ENCODE results near the gene FAM200B.

Gene FAM200B

GRCh38 chr4:15711762-15712161 is 30.1 kb downstream of the FAM200B start:
- TF ChIP-seq CTCF (IDR thresholded peaks at IDR 0.05; ENCODE audit: low read depth, low read length) = no peak
- DNase-seq (ENCODE audit: extremely low read depth, low read depth) = no peak

GRCh38 chr4:15712214-15712613 is 30.6 kb downstream of the FAM200B start:
- DNase-seq (ENCODE audit: extremely low read depth, low read depth) = no peak
- no peak for TF ChIP-seq CTCF (IDR thresholded peaks at IDR 0.05; ENCODE audit: low read depth, low read length)

- no peak for TF ChIP-seq CTCF (IDR thresholded peaks at IDR 0.05; ENCODE audit: low read depth, low read length)
- no peak for DNase-seq (ENCODE audit: extremely low read depth, low read depth)
Observed at GRCh38 chr4:15714141-15714540, 32.5 kb downstream of the FAM200B start.

GRCh38 chr4:15714646-15715435 is 33.2 kb downstream of the FAM200B start:
- no peak for TF ChIP-seq CTCF (IDR thresholded peaks at IDR 0.05; ENCODE audit: low read depth, low read length)

DNA sequence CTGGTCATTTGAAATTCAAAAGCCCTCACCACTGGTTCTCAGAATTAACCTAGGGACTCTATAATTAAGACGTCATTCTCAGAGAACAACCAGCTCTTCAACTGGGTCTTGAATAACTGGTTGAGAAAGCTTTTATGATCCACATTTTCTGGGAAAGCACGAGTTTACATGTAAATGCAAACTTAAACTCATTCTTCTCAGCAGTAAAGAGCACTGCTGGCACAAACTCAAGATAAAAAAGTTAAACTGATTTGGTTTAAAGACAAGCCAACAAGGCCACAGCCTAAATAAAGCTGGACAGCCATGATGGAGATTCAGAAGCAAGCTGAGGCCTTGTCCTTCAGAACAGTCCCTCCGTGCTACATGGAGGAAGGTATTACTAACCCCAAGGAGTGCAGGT is 34.5 kb downstream of the FAM200B start:
- TF ChIP-seq CTCF (IDR thresholded peaks at IDR 0.05; ENCODE audit: low read depth, low read length) = no peak
- DNase-seq (ENCODE audit: extremely low read depth, low read depth) = no peak

More at GRCh38 chr4:15714646-15715435, 33.2 kb downstream of the FAM200B start:
- no peak for DNase-seq (ENCODE audit: extremely low read depth, low read depth)

GRCh38 chr4:15717086-15717485 is 35.5 kb downstream of the FAM200B start:
- TF ChIP-seq CTCF (IDR thresholded peaks at IDR 0.05; ENCODE audit: low read depth, low read length) = no peak
- no peak for DNase-seq (ENCODE audit: extremely low read depth, low read depth)

DNA sequence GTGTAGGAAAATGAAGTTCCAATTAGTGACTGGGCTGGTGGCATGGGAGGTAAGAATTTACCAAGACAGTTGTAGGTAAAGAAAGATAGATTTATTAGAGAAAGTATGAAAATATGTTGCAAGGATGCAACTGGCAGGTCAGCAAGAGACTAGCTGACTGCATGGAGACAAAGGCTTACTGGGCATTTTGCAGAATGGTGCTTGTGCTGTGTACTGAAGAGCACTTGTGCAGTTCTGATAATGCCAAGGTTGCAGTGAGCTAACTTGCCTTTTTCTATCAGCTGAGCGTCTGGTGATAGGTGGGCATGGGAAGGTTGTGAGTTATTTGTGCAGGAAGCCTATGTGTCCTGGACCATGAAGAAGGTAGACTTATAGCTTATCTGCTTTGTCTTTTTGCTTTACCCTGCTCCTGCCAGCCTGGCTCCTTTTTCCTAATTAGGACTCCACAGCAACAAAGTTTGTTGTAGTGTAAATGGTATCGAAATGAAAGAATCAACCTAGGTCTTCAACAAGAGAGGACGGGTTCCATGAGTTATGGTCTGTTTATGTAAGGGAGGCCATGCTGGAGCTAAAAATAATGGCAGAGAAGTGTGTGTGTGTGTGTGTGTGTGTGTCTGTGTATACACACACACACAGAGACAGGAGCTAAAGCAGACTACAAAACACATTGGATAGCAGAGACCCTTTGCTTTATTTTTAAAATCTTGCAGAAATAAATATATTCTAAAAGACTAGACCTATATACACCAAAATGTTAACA is 36.2 kb downstream of the FAM200B start:
- no peak for DNase-seq (ENCODE audit: extremely low read depth, low read depth)
- TF ChIP-seq CTCF (IDR thresholded peaks at IDR 0.05; ENCODE audit: low read depth, low read length) = no peak
